Keratinocyte (primary cell): Measurements from ENCODE around the gene SRCIN1. TPM values are rescaled to one million over a fixed set of nuclear protein-coding genes. Genes with fewer than 3 reads are reported as not detected.

Experiments used
- DNase-seq: peaks from one replicate; pipeline ENCODE4 v3.0.0-alpha.2; 2011; ENCODE audit warnings: low read depth, missing footprints, low spot score
- FAIRE-seq: peaks from 2 replicates; lab custom pipeline; 2011; peaks lifted over from hg19 to GRCh38; lab: Jason Lieb, UNC
- H2AFZ ChIP-seq: 2 replicates; pipeline ENCODE4 v1.6.0; 2012; ENCODE audit warnings: low read length, control low read depth, inconsistent platforms; ENCODE audit not compliant: control insufficient read depth
- H3K27ac ChIP-seq: 2 replicates; pipeline ENCODE4 v1.5.1; 2011; ENCODE audit warnings: low read length; ENCODE audit not compliant: control insufficient read depth, insufficient read depth
- H3K27me3 ChIP-seq: 3 replicates; pipeline ENCODE4 v1.6.0; 2011; ENCODE audit warnings: low read length; ENCODE audit not compliant: control insufficient read depth, insufficient read depth; ENCODE audit errors: extremely low read depth
- H3K36me3 ChIP-seq, 2 experiments: 2 replicates in 1 of 2; 3 replicates in 1 of 2; pipeline ENCODE4 v1.5.1; 2011; ENCODE audit warnings: low read length in 2 of 2, mild to moderate bottlenecking in 1 of 2; ENCODE audit not compliant: control insufficient read depth in 2 of 2, insufficient read depth in 2 of 2; ENCODE audit errors: extremely low read depth in 1 of 2
- H3K4me1 ChIP-seq: 3 replicates; pipeline ENCODE4 v1.5.1; 2011; ENCODE audit warnings: low read length; ENCODE audit not compliant: control insufficient read depth, insufficient read depth; ENCODE audit errors: extremely low read depth
- H3K4me2 ChIP-seq: 3 replicates; pipeline ENCODE4 v1.6.0; 2011; ENCODE audit warnings: low read depth, low read length; ENCODE audit not compliant: control insufficient read depth, insufficient read depth; ENCODE audit errors: extremely low read depth
- H3K4me3 ChIP-seq, 3 experiments: fragments of 200-600 bp in 1 of 3; sonication (generic) in 1 of 3; 2 replicates in 2 of 3; 3 replicates in 1 of 3; pipeline ENCODE4 v1.5.1; 2011 to 2016; ENCODE audit warnings: low read length in 3 of 3, mild to moderate bottlenecking in 3 of 3, control low read depth in 2 of 3, inconsistent platforms in 1 of 3, low read depth in 1 of 3, mixed read lengths in 1 of 3, mixed run types in 1 of 3, moderate library complexity in 1 of 3; ENCODE audit not compliant: control insufficient read depth in 2 of 3, insufficient read depth in 2 of 3; ENCODE audit errors: extremely low read depth in 1 of 3
- H3K79me2 ChIP-seq: 2 replicates; pipeline ENCODE4 v1.6.0; 2012; ENCODE audit warnings: low read length; ENCODE audit not compliant: control insufficient read depth, insufficient read depth
- H3K9ac ChIP-seq: 3 replicates; pipeline ENCODE4 v1.6.0; 2011; ENCODE audit warnings: low read length; ENCODE audit not compliant: control insufficient read depth, insufficient read depth; ENCODE audit errors: extremely low read depth
- H3K9me1 ChIP-seq: 3 replicates; pipeline ENCODE4 v1.6.0; 2011; ENCODE audit warnings: low read length; ENCODE audit not compliant: control insufficient read depth, insufficient read depth; ENCODE audit errors: extremely low read depth
- H3K9me3 ChIP-seq: 2 replicates; pipeline ENCODE4 v1.5.1; 2012; ENCODE audit warnings: low read depth, low read length; ENCODE audit not compliant: control insufficient read depth
- H4K20me1 ChIP-seq: 3 replicates; pipeline ENCODE4 v1.6.0; 2011; ENCODE audit warnings: low read length; ENCODE audit not compliant: control insufficient read depth, insufficient read depth; ENCODE audit errors: extremely low read depth
- CTCF ChIP-seq, 3 experiments: IDR thresholded peaks in 1 of 3; conservative IDR thresholded peaks in 1 of 3; optimal IDR thresholded peaks in 1 of 3; 2 replicates in 2 of 3; 3 replicates in 1 of 3; pipeline versions ENCODE3 to v1.5.1; 2011; ENCODE audit warnings: low read length in 3 of 3, mild to moderate bottlenecking in 3 of 3, moderate library complexity in 2 of 3, control low read depth in 1 of 3, inconsistent platforms in 1 of 3; ENCODE audit not compliant: insufficient read depth in 2 of 3; ENCODE audit errors: extremely low read depth in 1 of 3
- EZH2 ChIP-seq: IDR thresholded peaks from one replicate; pipeline ENCODE4 v1.6.1; 2012; ENCODE audit warnings: inconsistent platforms, mild to moderate bottlenecking, low read length, moderate library complexity
- dilution Hi-C: fragments of 300-500 bp; cut with MboI; formaldehyde crosslinking; loops from one replicate; pipeline ENCODE4 v1.7.0; 2020; ENCODE audit warnings: low sequenced_read_pairs; ENCODE audit not compliant: extremely low pct_ligation_motif_present
- polyA plus RNA-seq, 5 experiments: library from polyadenylated mRNA; depleted of rRNA in 3 of 5; stranded (reverse) in 3 of 5; stranded (forward) in 1 of 5; unstranded in 1 of 5; fragments of >200 nt; gene quantifications; 1 replicate in 1 of 5; 2 replicates in 3 of 5; 3 replicates in 1 of 5; pipeline versions ENCODE4 v1.2.1 to v1.2.3, GENCODE V29; 2011 to 2012; ENCODE audit warnings: missing spikeins in 2 of 5, low read depth in 1 of 5, low replicate concordance in 1 of 5

Gene SRCIN1
- polyA plus RNA-seq, 1 donor (not counting 4 experiments of a cell fraction or from before 2014, with no cell fraction given) = 0.37 TPM

- dilution Hi-C loops = no loop called here
- FAIRE-seq (no peak), DNase-seq (no peak)
- H3K27me3 ChIP-seq = peaks cover 94% of the 10 kb centered on the region
- H3K4me3 ChIP-seq = no peak overlapping the region
- no peak overlapping the region for H3K9ac ChIP-seq
- no peak for TF ChIP-seq EZH2
- TF ChIP-seq CTCF (optimal IDR thresholded peaks at IDR 0.05 in 1 of 3, IDR thresholded peaks at IDR 0.05 in 1 of 3, conservative IDR thresholded peaks at IDR 0.05 in 1 of 3; ENCODE audit: extremely low read depth in 1 of 3, insufficient read depth in 2 of 3, low read length in 3 of 3) = no peak
- H3K4me2 ChIP-seq = no peak overlapping the region
- no peak overlapping the region for H3K27ac ChIP-seq
- no peaks in the 10 kb centered on the region for H3K79me2 ChIP-seq
- H3K9me1 ChIP-seq = no peaks in the 10 kb centered on the region
- H3K9me3 ChIP-seq = no peaks in the 10 kb centered on the region
- H2AFZ ChIP-seq = no peak overlapping the region
- H3K4me1 ChIP-seq = no peaks in the 10 kb centered on the region
- H4K20me1 ChIP-seq = peaks cover 7% of the 10 kb centered on the region
- H3K36me3 ChIP-seq = no peaks in the 10 kb centered on the region
Measured at GRCh38 chr17:38567350-38567749, 38.4 kb downstream of the SRCIN1 start.

- Histone ChIP-seq H3K9me3 (no peaks in the 10 kb centered on the region), H3K9me1 (no peaks in the 10 kb centered on the region), H3K9ac (no peak overlapping the region), H3K27me3 (peaks cover 94% of the 10 kb centered on the region), H4K20me1 (peaks cover 7% of the 10 kb centered on the region), H3K36me3 (no peaks in the 10 kb centered on the region), H3K4me1 (no peaks in the 10 kb centered on the region), H2AFZ (no peak overlapping the region), H3K4me3 (no peak overlapping the region), H3K4me2 (no peak overlapping the region), H3K27ac (no peak overlapping the region), H3K79me2 (no peaks in the 10 kb centered on the region)
- dilution Hi-C loops = no loop called here
- DNase-seq (no peak), FAIRE-seq (no peak)
- TF ChIP-seq EZH2 (no peak), CTCF (optimal IDR thresholded peaks at IDR 0.05 in 1 of 3, IDR thresholded peaks at IDR 0.05 in 1 of 3, conservative IDR thresholded peaks at IDR 0.05 in 1 of 3; ENCODE audit: extremely low read depth in 1 of 3, insufficient read depth in 2 of 3, low read length in 3 of 3) (no peak)
Measured at GRCh38 chr17:38566666-38567031, 39.1 kb downstream of the SRCIN1 start.
